Lower lobe of right lung (tissue), 2 donors: Measurements from ENCODE around the gene ELP1. TPM values are rescaled to one million over a fixed set of nuclear protein-coding genes. Genes with fewer than 3 reads are reported as not detected.
"Not testable (repeated sequence)": the region's sequence is repeated elsewhere in the genome, so short reads cannot be mapped to it uniquely, and the experiment has no call there.

Source experiments
- ATAC-seq, 2 donors: fragments of 200-7000 bp; cut with Tn5 transposase; one replicate each; pipeline ENCODE4 v1.9.1; 2020 to 2022; ENCODE audit warnings: mild to moderate bottlenecking in 2 of 2, moderate library complexity in 2 of 2
- DNase-seq: peaks from one replicate; pipeline ENCODE4 v3.0.0-alpha.2; 2020
- H3K27ac ChIP-seq: fragments of 200-600 bp; one replicate; pipeline ENCODE4 v1.8.0; 2022
- H3K27me3 ChIP-seq: fragments of 200-600 bp; one replicate; pipeline ENCODE4 v1.8.0; 2022; ENCODE audit warnings: low read depth
- H3K36me3 ChIP-seq: fragments of 200-600 bp; one replicate; pipeline ENCODE4 v1.8.0; 2022; ENCODE audit warnings: mild to moderate bottlenecking
- H3K4me1 ChIP-seq: fragments of 200-600 bp; one replicate; pipeline ENCODE4 v1.8.0; 2022
- H3K4me3 ChIP-seq: fragments of 200-600 bp; one replicate; pipeline ENCODE4 v1.8.0; 2022; ENCODE audit warnings: mild to moderate bottlenecking
- H3K9me3 ChIP-seq: fragments of 200-600 bp; one replicate; pipeline ENCODE4 v1.8.0; 2022
- CTCF ChIP-seq: fragments of 200-600 bp; IDR thresholded peaks from one replicate; pipeline ENCODE4 v1.8.0; 2022; ENCODE audit warnings: antibody characterized with exemption, mild to moderate bottlenecking
- intact Hi-C: fragments of 100-400 bp; cut with DNase I; formaldehyde crosslinking; loops from one replicate; pipeline ENCODE4 v1.11.0; 2022
- total RNA-seq: library from RNA; stranded (reverse); fragmentation: NEBNext Ultra II Directional; extraction: Animal tissue kit (Norgen Biotek cat#: 25700); gene quantifications from one replicate; pipeline ENCODE4 v1.2.1, GENCODE V29; 2021
- donor health status: DM: no; HTN: yes; CAD: no; lungs with severe emphysema.

The ELP1 gene
- total RNA-seq, 1 donor from 2014 or later = 25.3 TPM

- Histone ChIP-seq H3K4me3 (no peak overlapping the region), H3K9me3 (no peaks in the 10 kb centered on the region), H3K4me1 (no peaks in the 10 kb centered on the region), H3K27ac (no peak overlapping the region), H3K27me3 (no peaks in the 10 kb centered on the region), H3K36me3 (peaks cover 96% of the 10 kb centered on the region)
- intact Hi-C loops = no loop called here
- DNase-seq (no peak), ATAC-seq (no peak)
- no peak for TF ChIP-seq CTCF
Measured at GRCh38 chr9:108903420-108904103, 30.4 kb downstream of the ELP1 start.

GRCh38 chr9:108900176-108900575 lies 33.7 kb downstream of the ELP1 start:
- intact Hi-C loops = no loop called here
- no peak for TF ChIP-seq CTCF

GRCh38 chr9:108899023-108899695 lies 34.8 kb downstream of the ELP1 start:
- H3K36me3 ChIP-seq = peaks cover 96% of the 10 kb centered on the region

More at GRCh38 chr9:108900176-108900575, 33.7 kb downstream of the ELP1 start:
- Histone ChIP-seq H3K4me3 (no peak overlapping the region), H3K36me3 (peaks cover 96% of the 10 kb centered on the region), H3K27me3 (no peaks in the 10 kb centered on the region), H3K9me3 (no peaks in the 10 kb centered on the region), H3K4me1 (no peaks in the 10 kb centered on the region), H3K27ac (no peak overlapping the region)
- no peak for ATAC-seq
- no peak for DNase-seq

GRCh38 chr9:108897324-108898096 lies 36.4 kb downstream of the ELP1 start:
- Histone ChIP-seq H3K27me3 (no peaks in the 10 kb centered on the region), H3K36me3 (peaks cover 97% of the 10 kb centered on the region), H3K9me3 (no peaks in the 10 kb centered on the region), H3K4me1 (no peaks in the 10 kb centered on the region), H3K4me3 (no peak overlapping the region), H3K27ac (no peak overlapping the region)
- DNase-seq = no peak
- ATAC-seq = no peak
- no peak for TF ChIP-seq CTCF
- intact Hi-C loops = no loop called here

More at GRCh38 chr9:108899023-108899695, 34.8 kb downstream of the ELP1 start:
- ATAC-seq, DNase-seq, H3K4me1 ChIP-seq, H3K27ac ChIP-seq, H3K27me3 ChIP-seq, H3K9me3 ChIP-seq, H3K4me3 ChIP-seq, intact Hi-C loops: not testable (repeated sequence)

GRCh38 chr9:108894225-108894997 lies 39.5 kb downstream of the ELP1 start:
- TF ChIP-seq CTCF = no peak
- DNase-seq (no peak), ATAC-seq (no peak)
- intact Hi-C loops = no loop called here
- Histone ChIP-seq H3K27me3 (no peaks in the 10 kb centered on the region), H3K4me3 (no peak overlapping the region), H3K36me3 (peaks cover 100% of the 10 kb centered on the region), H3K9me3 (no peaks in the 10 kb centered on the region), H3K4me1 (no peaks in the 10 kb centered on the region), H3K27ac (no peak overlapping the region)
